ENCODE measurements around the gene FUT6.

Gene FUT6

GRCh38 chr19:5867201-5868136 lies 28.0 kb upstream of the FUT6 start:
- no peak for TF ChIP-seq EP300 (IDR thresholded peaks at IDR 0.05; ENCODE audit: borderline replicate concordance)
- no peak for TF ChIP-seq MAX (IDR thresholded peaks at IDR 0.05)
- TF ChIP-seq CREB1 (IDR thresholded peaks at IDR 0.05; ENCODE audit: low read depth) = no peak
- TF ChIP-seq CEBPB (IDR thresholded peaks at IDR 0.05) = no peak
- no peak for TF ChIP-seq FOXM1 (IDR thresholded peaks at IDR 0.05; ENCODE audit: borderline replicate concordance, low read depth)
- no peak for TF ChIP-seq EGR1 (IDR thresholded peaks at IDR 0.05)
- no peak for TF ChIP-seq NFIC (IDR thresholded peaks at IDR 0.05)
- TF ChIP-seq TCF12 (IDR thresholded peaks at IDR 0.05; ENCODE audit: low read depth) = no peak
- no peak for TF ChIP-seq TEAD4 (IDR thresholded peaks at IDR 0.05)
- TF ChIP-seq REST (IDR thresholded peaks at IDR 0.05; ENCODE audit: low read depth) = no peak
- TF ChIP-seq ZBTB7A (IDR thresholded peaks at IDR 0.05; ENCODE audit: low read depth) = no peak

GRCh38 chr19:5865772-5866171 lies 26.3 kb upstream of the FUT6 start:
- TF ChIP-seq FOXM1 (IDR thresholded peaks at IDR 0.05; ENCODE audit: borderline replicate concordance, low read depth) (no peak), YY1 (IDR thresholded peaks at IDR 0.05; ENCODE audit: low read depth) (no peak)

- TF ChIP-seq MAX (IDR thresholded peaks at IDR 0.05) (no peak), ZBTB7A (IDR thresholded peaks at IDR 0.05; ENCODE audit: low read depth) (no peak), TCF12 (IDR thresholded peaks at IDR 0.05; ENCODE audit: low read depth) (no peak), RAD21 (IDR thresholded peaks at IDR 0.05; ENCODE audit: low read depth) (no peak), EP300 (IDR thresholded peaks at IDR 0.05; ENCODE audit: borderline replicate concordance) (no peak), REST (IDR thresholded peaks at IDR 0.05; ENCODE audit: low read depth) (no peak), CREB1 (IDR thresholded peaks at IDR 0.05; ENCODE audit: low read depth) (no peak), FOXM1 (IDR thresholded peaks at IDR 0.05; ENCODE audit: borderline replicate concordance, low read depth) (no peak), TEAD4 (IDR thresholded peaks at IDR 0.05) (no peak), USF1 (IDR thresholded peaks at IDR 0.05) (no peak), EGR1 (IDR thresholded peaks at IDR 0.05) (no peak), YY1 (IDR thresholded peaks at IDR 0.05; ENCODE audit: low read depth) (no peak), NFIC (IDR thresholded peaks at IDR 0.05) (no peak), TAF1 (IDR thresholded peaks at IDR 0.05; ENCODE audit: low read depth) (no peak), CEBPB (IDR thresholded peaks at IDR 0.05) (no peak)
Observed at GRCh38 chr19:5864725-5865486, 25.4 kb upstream of the FUT6 start.

- TF ChIP-seq FOXM1 (IDR thresholded peaks at IDR 0.05; ENCODE audit: borderline replicate concordance, low read depth) = no peak
- TF ChIP-seq TEAD4 (IDR thresholded peaks at IDR 0.05) = no peak
- TF ChIP-seq EP300 (IDR thresholded peaks at IDR 0.05; ENCODE audit: borderline replicate concordance) = no peak
- TF ChIP-seq YY1 (IDR thresholded peaks at IDR 0.05; ENCODE audit: low read depth) = no peak
- TF ChIP-seq CREB1 (IDR thresholded peaks at IDR 0.05; ENCODE audit: low read depth) = no peak
- TF ChIP-seq RAD21 (IDR thresholded peaks at IDR 0.05; ENCODE audit: low read depth) = no peak
- no peak for TF ChIP-seq EGR1 (IDR thresholded peaks at IDR 0.05)
- no peak for TF ChIP-seq CEBPB (IDR thresholded peaks at IDR 0.05)
- no peak for TF ChIP-seq ZBTB7A (IDR thresholded peaks at IDR 0.05; ENCODE audit: low read depth)
- no peak for TF ChIP-seq TCF12 (IDR thresholded peaks at IDR 0.05; ENCODE audit: low read depth)
- TF ChIP-seq USF1 (IDR thresholded peaks at IDR 0.05) = no peak
Observed at GRCh38 chr19:5864013-5864720, 24.7 kb upstream of the FUT6 start.
